A673 (cell line): ENCODE results near the gene NDOR1. TPM values are rescaled to one million over a fixed set of nuclear protein-coding genes. Genes with fewer than 3 reads are reported as not detected.

Source experiments
- BruUV-seq: library from RNA; stranded (reverse); fragments of 400-500 nt; replicated peaks from 2 replicates; lab custom pipeline; 2021; lab: Mats Ljungman, UMichigan
- CTCF ChIA-PET: fragments of 300-600 bp; sonication (Branson Sonifier 250); formaldehyde crosslinking; loops from one replicate; lab custom pipeline; 2022; ENCODE audit warnings: antibody characterized with exemption; lab: Charles Lee
- POLR2A ChIA-PET: fragments of 300-600 bp; sonication (Branson Sonifier 250); formaldehyde crosslinking; loops from one replicate; lab custom pipeline; 2022; ENCODE audit warnings: antibody characterized with exemption; ENCODE audit not compliant: low non-redundant PET; lab: Charles Lee
- DNase-seq: peaks from one replicate; pipeline ENCODE4 v3.0.0-alpha.2; 2015; ENCODE audit warnings: low spot score
- H3K27ac ChIP-seq: fragments of 200-600 bp; sonication (generic); 2 replicates; pipeline ENCODE4 v1.5.1; 2016; ENCODE audit warnings: mixed run types, low read depth, mild to moderate bottlenecking, mixed read lengths, antibody characterized with exemption, low read length; ENCODE audit not compliant: poor library complexity, severe bottlenecking
- H3K27me3 ChIP-seq: fragments of 200-600 bp; sonication (generic); replicated peaks from 2 replicates; pipeline ENCODE4 v1.6.1; 2017; ENCODE audit warnings: mixed run types, low read depth, mild to moderate bottlenecking, mixed read lengths, antibody characterized with exemption, low read length; ENCODE audit not compliant: insufficient read depth, poor library complexity
- H3K36me3 ChIP-seq: fragments of 200-600 bp; sonication (generic); 2 replicates; pipeline ENCODE4 v1.6.1; 2016; ENCODE audit warnings: mixed run types, mild to moderate bottlenecking, mixed read lengths, antibody characterized with exemption, low read length; ENCODE audit not compliant: insufficient read depth, poor library complexity, severe bottlenecking
- H3K4me1 ChIP-seq: fragments of 200-600 bp; sonication (generic); 2 replicates; pipeline ENCODE4 v1.6.1; 2017; ENCODE audit warnings: mixed run types, mild to moderate bottlenecking, mixed read lengths, antibody characterized with exemption, low read length; ENCODE audit not compliant: insufficient read depth, poor library complexity, severe bottlenecking
- H3K4me3 ChIP-seq: fragments of 200-600 bp; sonication (generic); 2 replicates; pipeline ENCODE4 v1.5.1; 2016; ENCODE audit warnings: low read depth, mixed run types, mild to moderate bottlenecking, mixed read lengths, low read length; ENCODE audit not compliant: poor library complexity, severe bottlenecking
- H3K9me3 ChIP-seq: fragments of 200-600 bp; sonication (generic); 2 replicates; pipeline ENCODE4 v1.6.1; 2016; ENCODE audit warnings: mixed run types, low read depth, mild to moderate bottlenecking, mixed read lengths, antibody characterized with exemption, low read length; ENCODE audit not compliant: poor library complexity, severe bottlenecking
- EZH2 ChIP-seq: fragments of 200-600 bp; sonication (generic); IDR thresholded peaks from 2 replicates; pipeline ENCODE4 v1.6.1; 2017; ENCODE audit warnings: borderline replicate concordance, low read depth, mild to moderate bottlenecking, mixed read lengths, antibody characterized with exemption, low read length; ENCODE audit not compliant: poor library complexity, severe bottlenecking
- intact Hi-C: fragments of 100-400 bp; cut with micrococcal nuclease; formaldehyde crosslinking; loops from one replicate; pipeline ENCODE4 v1.10.0; 2022; ENCODE audit not compliant: unreplicated experiment
- total RNA-seq: library from RNA; stranded (reverse); gene quantifications from 2 replicates; pipeline ENCODE4 v1.2.3, GENCODE V29; 2021
- TF ChIP-seq, protein P1 (sequence below): fragments of 300-800, 200-600 bp; sonication (generic); conservative IDR thresholded peaks from 2 replicates; pipeline ENCODE4 v1.5.1; 2017; ENCODE audit warnings: low read depth, mild to moderate bottlenecking, antibody characterized with exemption, low read length, moderate library complexity, mixed read lengths

NDOR1 gene
- total RNA-seq, 1 experiment from 2014 or later, result 40.2 TPM

DNA sequence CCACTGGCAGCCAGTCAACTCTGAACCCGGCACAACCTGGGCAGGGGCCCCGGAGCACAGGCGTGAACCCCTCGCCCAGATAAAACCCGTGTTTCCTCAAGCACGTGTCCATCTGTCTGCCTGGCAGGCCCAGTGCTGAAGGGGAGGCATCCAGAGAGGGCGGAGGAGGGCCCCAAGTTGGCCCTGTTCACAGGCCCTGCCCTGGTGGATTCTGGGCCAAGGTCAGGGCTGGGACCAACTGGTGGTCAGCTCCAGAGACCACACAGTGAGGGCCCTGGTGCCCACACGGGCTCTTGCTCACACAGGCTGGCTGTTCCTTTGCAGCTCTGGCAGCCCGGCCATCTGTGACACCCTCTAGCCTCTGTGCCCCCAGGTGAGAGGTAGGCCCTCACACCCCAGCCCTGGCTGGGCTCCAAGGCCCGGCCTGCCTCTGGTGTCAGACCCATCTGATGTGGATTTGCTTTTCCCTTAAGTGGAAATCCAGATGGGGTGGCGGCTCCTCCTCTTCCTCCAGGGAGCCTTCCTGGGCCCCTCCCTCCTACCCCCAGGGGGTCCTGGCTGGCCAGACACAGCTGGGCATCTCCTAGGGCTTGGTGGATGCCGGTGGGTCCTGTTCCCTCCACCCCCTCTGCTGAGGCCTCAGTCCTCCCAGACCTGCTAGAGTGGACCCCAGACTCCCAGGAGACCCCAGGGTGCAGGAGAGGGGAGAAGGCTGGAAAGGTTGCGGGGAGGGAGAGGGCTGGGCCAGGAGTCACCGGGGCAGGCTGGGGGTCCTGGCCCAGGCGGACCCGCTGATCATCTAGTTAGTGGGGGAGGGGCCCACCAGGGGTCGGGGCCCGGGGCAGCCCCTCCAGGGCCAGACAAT, 45.1 kb downstream of the NDOR1 start:
- Histone ChIP-seq H3K36me3 (no peaks in the 10 kb centered on the region), H3K27ac (no peak overlapping the region), H3K4me3 (no peak overlapping the region), H3K27me3 (no peaks in the 10 kb centered on the region), H3K9me3 (no peaks in the 10 kb centered on the region), H3K4me1 (peaks cover 6% of the 10 kb centered on the region)
- BruUV-seq, result no TSS peak
- TF ChIP-seq, protein P1, sequence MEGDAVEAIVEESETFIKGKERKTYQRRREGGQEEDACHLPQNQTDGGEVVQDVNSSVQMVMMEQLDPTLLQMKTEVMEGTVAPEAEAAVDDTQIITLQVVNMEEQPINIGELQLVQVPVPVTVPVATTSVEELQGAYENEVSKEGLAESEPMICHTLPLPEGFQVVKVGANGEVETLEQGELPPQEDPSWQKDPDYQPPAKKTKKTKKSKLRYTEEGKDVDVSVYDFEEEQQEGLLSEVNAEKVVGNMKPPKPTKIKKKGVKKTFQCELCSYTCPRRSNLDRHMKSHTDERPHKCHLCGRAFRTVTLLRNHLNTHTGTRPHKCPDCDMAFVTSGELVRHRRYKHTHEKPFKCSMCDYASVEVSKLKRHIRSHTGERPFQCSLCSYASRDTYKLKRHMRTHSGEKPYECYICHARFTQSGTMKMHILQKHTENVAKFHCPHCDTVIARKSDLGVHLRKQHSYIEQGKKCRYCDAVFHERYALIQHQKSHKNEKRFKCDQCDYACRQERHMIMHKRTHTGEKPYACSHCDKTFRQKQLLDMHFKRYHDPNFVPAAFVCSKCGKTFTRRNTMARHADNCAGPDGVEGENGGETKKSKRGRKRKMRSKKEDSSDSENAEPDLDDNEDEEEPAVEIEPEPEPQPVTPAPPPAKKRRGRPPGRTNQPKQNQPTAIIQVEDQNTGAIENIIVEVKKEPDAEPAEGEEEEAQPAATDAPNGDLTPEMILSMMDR, result no peak
- no peak for TF ChIP-seq EZH2
- CTCF ChIA-PET, result no interaction called here
- POLR2A ChIA-PET, result no interaction called here
- intact Hi-C loops, result no loop called here
- no peak for DNase-seq

DNA sequence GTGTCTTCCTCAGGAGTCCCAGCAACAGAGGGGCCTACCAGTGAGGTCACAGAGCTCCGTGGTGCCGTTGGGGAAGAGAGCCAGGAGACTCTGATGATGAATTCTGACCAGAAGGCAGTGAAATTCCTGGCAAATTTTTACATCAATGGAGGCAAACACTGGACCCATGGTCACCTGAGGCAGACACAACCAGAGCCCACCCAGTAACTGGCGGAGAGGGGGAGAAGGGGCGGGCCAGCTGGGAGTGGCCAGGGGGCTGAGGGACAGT, 45.6 kb downstream of the NDOR1 start, which contains the start of gene STPG3:
STPG3 (plus strand) TSS at position 93 of the 268 bp plus-strand sequence; CDS start at position 94, 1 bp downstream.
- Histone ChIP-seq H3K36me3 (peaks cover under 1% of the 10 kb centered on the region), H3K27me3 (no peaks in the 10 kb centered on the region), H3K4me1 (peaks cover 9% of the 10 kb centered on the region), H3K4me3 (no peak within 1 kb of the TSS), H3K9me3 (no peaks in the 10 kb centered on the region), H3K27ac (no peak within 1 kb of the TSS)
- ChIA-PET POLR2A (no interaction called here), CTCF (no interaction called here)
- BruUV-seq, result no TSS peak
- intact Hi-C loops, result no loop called here
- no peak for DNase-seq
- TF ChIP-seq, protein P1, result no peak
- no peak for TF ChIP-seq EZH2

DNA sequence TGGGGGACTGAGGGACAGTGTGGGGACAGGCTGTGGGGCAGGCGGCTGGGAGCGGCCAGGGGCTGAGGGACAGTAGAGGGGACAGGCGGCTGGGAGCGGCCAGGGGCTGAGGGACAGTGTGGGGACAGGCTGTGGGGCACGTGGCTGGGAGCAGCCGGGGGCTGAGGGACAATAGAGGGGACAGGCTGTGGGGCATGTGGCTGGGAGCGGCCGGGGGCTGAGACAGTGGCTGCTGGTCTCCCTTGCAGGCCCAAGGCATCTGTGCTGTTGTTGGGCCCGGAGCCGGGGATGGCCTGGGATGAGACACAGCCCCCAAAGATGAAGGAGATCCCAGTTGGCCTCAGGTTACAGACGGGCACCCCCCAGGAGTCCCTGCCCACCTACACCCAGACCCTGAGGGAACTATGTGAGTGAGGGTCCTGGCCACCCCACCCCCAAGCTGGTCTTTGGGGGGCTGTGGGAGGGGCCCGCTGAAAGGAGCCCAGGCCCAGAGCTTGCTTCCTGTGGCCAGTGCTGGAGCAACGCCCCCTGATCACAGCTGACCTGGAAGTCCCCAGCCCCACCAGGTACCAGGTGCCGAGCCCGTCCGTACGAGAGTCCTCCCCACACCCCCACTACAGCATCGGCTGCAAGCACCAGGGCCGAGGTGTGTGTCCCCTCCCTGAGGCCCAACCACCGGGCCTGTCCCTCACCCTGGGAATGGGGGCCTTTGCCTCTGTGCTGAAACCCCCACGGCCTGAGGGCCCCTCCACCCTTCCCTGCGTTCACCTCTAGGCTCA, 46.2 kb downstream of the NDOR1 start:
- H3K4me3 ChIP-seq, result no peak overlapping the region
- CTCF ChIA-PET, result no interaction called here
- intact Hi-C loops, result no loop called here
- no peak for TF ChIP-seq EZH2
- TF ChIP-seq, protein P1, result no peak
- H3K9me3 ChIP-seq, result no peaks in the 10 kb centered on the region
- POLR2A ChIA-PET, result no interaction called here
- DNase-seq, result no peak
- H3K4me1 ChIP-seq, result peaks cover 15% of the 10 kb centered on the region
- H3K27me3 ChIP-seq, result no peaks in the 10 kb centered on the region
- H3K36me3 ChIP-seq, result peaks cover 6% of the 10 kb centered on the region
- BruUV-seq, result no TSS peak
- H3K27ac ChIP-seq, result no peak overlapping the region
